ENCODE results near the gene PTH2.

PTH2 gene

GRCh38 chr19:49453013-49453756 lies 29.9 kb upstream of the PTH2 start, which contains the start of gene ALDH16A1:
Gene ALDH16A1 (plus strand): TSS chr19:49453225. CDS start chr19:49453332, 107 bp downstream.
- TF ChIP-seq CTCF (IDR thresholded peaks at IDR 0.05), result no peak

- TF ChIP-seq CTCF (IDR thresholded peaks at IDR 0.05), result no peak
Observed at GRCh38 chr19:49451430-49452181, 28.4 kb upstream of the PTH2 start, which contains the start of gene PIH1D1. Gene PIH1D1 (minus strand): TSS chr19:49451814. CDS start chr19:49451574, 240 bp downstream.

- TF ChIP-seq CTCF (IDR thresholded peaks at IDR 0.05), result no peak
Observed at GRCh38 chr19:49450405-49450804, 27.2 kb upstream of the PTH2 start.

- TF ChIP-seq CTCF (IDR thresholded peaks at IDR 0.05), result no peak
Observed at GRCh38 chr19:49448432-49448786, 25.2 kb upstream of the PTH2 start.

- TF ChIP-seq CTCF (IDR thresholded peaks at IDR 0.05), result no peak
Observed at GRCh38 chr19:49447485-49448431, 24.5 kb upstream of the PTH2 start.

GRCh38 chr19:49445997-49446396 lies 22.8 kb upstream of the PTH2 start:
- TF ChIP-seq CTCF (IDR thresholded peaks at IDR 0.05), result no peak
